GM10248 (cell line): ENCODE measurements around the gene ALG14.

Experiments used
- CTCF ChIA-PET: fragments of 300-600 bp; sonication (Branson Sonifier 250); formaldehyde crosslinking; extraction: SDS; loops from one replicate; lab custom pipeline; 2021; ENCODE audit warnings: antibody characterized with exemption; lab: Yijun Ruan, JAX
- POLR2A ChIA-PET: fragments of 350-650 bp; sonication (Branson Sonifier 250); formaldehyde crosslinking; extraction: SDS; loops from one replicate; lab custom pipeline; 2020; ENCODE audit warnings: antibody characterized with exemption; lab: Yijun Ruan, JAX
- DNase-seq: peaks from one replicate; pipeline ENCODE4 v3.0.0; 2012; ENCODE audit errors: extremely low spot score
- CTCF ChIP-seq: IDR thresholded peaks from 2 replicates; pipeline ENCODE4 v1.5.1; 2012; ENCODE audit warnings: mild to moderate bottlenecking, low read depth; ENCODE audit errors: extremely low read depth, missing control alignments, control extremely low read depth

Gene ALG14

GRCh38 chr1:94973309-94973922 is 99.3 kb downstream of the ALG14 start:
- ChIA-PET CTCF (interaction anchor here (1.2 kb wide), 1 partner anchor 14 kb away, joined by 4 read pairs; no protein-coding TSS in a partner anchor), POLR2A (no interaction called here)
- no peak for DNase-seq
- TF ChIP-seq CTCF: no peak

GRCh38 chr1:94971491-94971924 is 101.2 kb downstream of the ALG14 start:
- TF ChIP-seq CTCF: no peak
- POLR2A ChIA-PET: no interaction called here
- DNase-seq: no peak
- CTCF ChIA-PET: no interaction called here

- ChIA-PET CTCF (no interaction called here), POLR2A (no interaction called here)
- DNase-seq: no peak
- TF ChIP-seq CTCF: no peak
Observed at GRCh38 chr1:94970783-94971182, 102.0 kb downstream of the ALG14 start.

GRCh38 chr1:94969137-94969536 is 103.6 kb downstream of the ALG14 start:
- POLR2A ChIA-PET: no interaction called here
- TF ChIP-seq CTCF: no peak
- no peak for DNase-seq
- CTCF ChIA-PET: interaction anchor here (1.7 kb wide), 1 partner anchor 11 kb away, joined by 4 read pairs; no protein-coding TSS in a partner anchor

- ChIA-PET CTCF (interaction anchor here (1.4 kb wide), 1 partner anchor 112 kb away, joined by 4 read pairs; no protein-coding TSS in a partner anchor), POLR2A (no interaction called here)
- TF ChIP-seq CTCF: no peak
- DNase-seq: no peak
Observed at GRCh38 chr1:94966033-94966432, 106.7 kb downstream of the ALG14 start.

- ChIA-PET CTCF (interaction anchor here (0.9 kb wide), 1 partner anchor 20 kb away, joined by 3 read pairs; no protein-coding TSS in a partner anchor), POLR2A (no interaction called here)
- DNase-seq: no peak
- no peak for TF ChIP-seq CTCF
Observed at GRCh38 chr1:94963864-94964263, 108.9 kb downstream of the ALG14 start.
